NCI-H460 (cell line): ENCODE measurements around the gene USP21. TPM values are rescaled to one million over a fixed set of nuclear protein-coding genes. Genes with fewer than 3 reads are reported as not detected.

Experiments
- DNase-seq: peaks from one replicate; pipeline ENCODE4 v3.0.0-alpha.2; 2016; ENCODE audit warnings: low read depth; ENCODE audit errors: extremely low read depth
- total RNA-seq: library from RNA; depleted of rRNA; stranded (reverse); fragments of >200 nt; shearing (Covaris generic); gene quantifications from 2 replicates; pipeline ENCODE4 v1.2.3, GENCODE V29; 2014

USP21 gene
- total RNA-seq, 1 experiment from 2014 or later: 18.8 TPM

DNA sequence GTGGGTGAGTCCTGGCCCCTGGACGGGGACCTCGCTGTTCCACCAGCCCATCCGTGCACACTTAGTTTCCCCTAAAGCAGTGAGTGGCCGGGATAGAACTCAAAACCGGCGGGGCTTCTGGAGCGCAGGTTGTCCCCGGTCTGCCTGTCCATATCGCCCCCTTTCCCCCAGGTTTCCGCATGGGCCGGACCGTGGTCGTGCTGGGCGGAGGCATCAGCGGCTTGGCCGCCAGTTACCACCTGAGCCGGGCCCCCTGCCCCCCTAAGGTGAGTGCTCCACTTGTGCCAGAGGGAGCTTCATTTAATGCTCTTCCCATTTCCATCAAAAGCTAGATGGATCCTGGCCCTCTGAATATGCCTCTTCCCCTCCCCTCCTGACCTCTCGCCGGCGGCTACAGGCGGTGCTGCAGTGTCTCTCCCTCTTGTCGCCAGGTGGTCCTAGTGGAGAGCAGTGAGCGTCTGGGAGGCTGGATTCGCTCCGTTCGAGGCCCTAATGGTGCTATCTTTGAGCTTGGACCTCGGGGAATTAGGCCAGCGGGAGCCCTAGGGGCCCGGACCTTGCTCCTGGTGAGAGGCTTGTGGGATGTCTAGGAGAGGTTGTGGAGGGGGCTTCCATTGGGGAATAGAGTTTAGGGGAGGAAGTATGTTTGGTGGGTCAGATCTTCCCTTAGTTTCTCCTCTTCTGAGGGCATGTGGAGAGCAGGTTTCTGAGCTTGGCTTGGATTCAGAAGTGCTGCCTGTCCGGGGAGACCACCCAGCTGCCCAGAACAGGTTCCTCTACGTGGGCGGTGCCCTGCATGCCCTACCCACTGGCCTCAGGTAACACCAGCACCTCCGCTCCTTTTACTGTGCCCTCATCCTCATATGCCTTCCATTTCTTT lies 7.6 kb downstream of the USP21 start:
- DNase-seq: no peak

DNA sequence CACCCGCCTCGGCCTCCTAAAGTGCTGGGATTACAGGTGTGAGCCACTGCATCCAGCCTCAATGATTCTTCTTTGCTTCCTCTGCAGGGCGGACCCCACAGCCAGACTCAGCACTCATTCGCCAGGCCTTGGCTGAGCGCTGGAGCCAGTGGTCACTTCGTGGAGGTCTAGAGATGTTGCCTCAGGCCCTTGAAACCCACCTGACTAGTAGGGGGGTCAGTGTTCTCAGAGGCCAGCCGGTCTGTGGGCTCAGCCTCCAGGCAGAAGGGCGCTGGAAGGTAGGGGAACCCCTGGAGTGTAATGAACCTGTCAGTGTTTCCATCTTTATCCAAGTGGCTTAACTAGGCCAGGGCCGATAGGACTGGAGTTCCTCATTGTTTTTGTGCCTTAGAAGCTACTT lies 9.6 kb downstream of the USP21 start:
- DNase-seq: no peak

DNA sequence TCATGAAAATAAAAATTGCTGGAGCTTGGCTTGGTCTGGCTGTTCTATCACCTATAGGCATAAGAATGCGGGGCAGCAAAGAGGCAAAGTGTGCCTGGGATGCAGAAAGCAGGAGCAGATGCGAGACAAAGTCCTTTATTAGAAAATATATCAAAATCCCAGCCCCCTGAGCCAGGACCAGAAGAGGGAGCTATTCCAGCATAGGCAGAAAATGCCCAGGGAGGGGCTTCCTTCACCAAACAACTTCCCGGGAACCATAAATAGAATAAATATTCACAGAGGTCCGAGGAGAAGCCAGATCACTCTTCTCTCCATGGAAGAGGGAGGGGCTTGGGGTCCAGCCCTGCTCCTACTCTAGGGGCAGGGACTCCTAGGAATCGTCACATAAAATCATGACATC lies 11.9 kb downstream of the USP21 start:
- no peak for DNase-seq

DNA sequence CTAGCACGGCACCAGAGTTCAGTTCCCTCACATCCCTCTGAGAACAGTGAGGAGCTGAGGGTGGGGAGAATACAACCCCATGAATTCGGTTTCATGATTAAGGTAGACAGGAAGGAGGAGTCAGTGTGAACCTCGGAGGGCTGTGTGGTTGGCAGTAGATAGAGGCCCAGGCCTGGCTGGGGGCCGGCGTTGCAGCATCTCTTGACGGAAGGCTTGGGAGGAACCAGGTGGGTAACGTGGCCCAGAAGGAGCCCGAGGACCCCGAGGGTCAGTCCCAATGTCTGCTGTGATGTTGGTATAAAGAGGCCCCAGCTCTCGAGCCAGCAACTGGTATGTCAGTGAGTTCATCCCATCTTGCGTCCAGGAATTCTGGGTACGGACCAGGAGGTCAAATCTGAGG lies 12.4 kb downstream of the USP21 start:
- DNase-seq: no peak

DNA sequence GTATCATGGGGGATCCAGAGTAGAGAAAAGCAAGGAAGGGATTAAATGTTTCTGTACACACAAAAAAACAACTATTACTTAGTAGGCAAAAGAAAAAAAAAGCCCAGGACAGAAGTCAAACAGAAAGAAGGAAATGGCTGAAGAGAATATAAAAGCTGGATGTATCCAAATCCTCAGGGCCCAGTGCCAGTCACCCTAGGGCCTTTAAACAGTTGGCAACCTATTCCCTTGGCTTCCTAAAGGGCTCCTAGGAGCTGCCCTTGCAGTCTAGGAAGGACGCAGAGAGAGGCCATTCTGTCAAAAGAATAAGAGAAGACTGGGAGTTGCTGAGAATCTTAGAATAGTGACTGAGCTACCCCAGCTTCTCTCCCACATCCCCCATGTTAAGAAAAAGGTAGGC lies 13.0 kb downstream of the USP21 start:
- DNase-seq: no peak

- DNase-seq: no peak
Measured at GRCh38 chr1:161172776-161173376, 13.6 kb downstream of the USP21 start.

DNA sequence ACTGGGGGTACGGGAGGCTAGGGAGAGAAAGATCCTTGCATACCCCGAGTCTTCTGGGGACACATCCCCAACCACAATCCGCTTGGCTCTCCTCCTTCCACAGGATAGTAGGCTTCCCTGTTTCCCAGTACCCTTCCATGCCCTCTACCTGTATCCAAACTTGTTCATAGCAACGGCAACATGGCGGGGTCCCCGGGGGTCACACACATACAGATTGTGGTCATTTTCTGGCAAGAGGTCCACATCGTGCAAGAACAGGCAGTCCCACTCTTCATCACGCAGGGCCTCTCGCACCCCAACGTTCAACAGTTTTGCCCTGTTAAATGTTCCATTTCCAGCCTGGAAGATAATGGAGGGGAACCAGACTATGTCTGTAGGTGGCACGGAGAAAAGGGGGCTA lies 14.4 kb downstream of the USP21 start:
- no peak for DNase-seq

DNA sequence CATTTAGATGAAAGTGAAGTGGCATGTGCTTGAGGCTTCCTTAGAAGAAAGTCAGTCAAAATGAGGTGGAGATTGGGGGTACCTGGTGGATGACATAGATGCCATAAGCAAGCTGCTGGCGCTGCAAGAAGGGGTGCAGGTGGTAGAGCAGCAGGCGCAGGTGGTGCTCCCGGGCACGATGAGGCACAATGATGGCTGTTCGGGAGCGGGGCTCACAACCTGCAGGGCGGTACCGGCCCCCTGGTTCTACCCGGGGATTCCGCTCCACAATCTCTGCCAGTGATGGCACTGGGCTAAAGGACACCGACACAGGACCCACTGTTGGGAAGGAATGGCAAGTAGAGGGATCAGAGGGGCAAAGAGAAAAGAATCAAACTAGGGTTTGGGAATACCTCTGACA lies 15.6 kb downstream of the USP21 start:
- no peak for DNase-seq

- no peak for DNase-seq
Measured at GRCh38 chr1:161175771-161176453, 16.6 kb downstream of the USP21 start.

DNA sequence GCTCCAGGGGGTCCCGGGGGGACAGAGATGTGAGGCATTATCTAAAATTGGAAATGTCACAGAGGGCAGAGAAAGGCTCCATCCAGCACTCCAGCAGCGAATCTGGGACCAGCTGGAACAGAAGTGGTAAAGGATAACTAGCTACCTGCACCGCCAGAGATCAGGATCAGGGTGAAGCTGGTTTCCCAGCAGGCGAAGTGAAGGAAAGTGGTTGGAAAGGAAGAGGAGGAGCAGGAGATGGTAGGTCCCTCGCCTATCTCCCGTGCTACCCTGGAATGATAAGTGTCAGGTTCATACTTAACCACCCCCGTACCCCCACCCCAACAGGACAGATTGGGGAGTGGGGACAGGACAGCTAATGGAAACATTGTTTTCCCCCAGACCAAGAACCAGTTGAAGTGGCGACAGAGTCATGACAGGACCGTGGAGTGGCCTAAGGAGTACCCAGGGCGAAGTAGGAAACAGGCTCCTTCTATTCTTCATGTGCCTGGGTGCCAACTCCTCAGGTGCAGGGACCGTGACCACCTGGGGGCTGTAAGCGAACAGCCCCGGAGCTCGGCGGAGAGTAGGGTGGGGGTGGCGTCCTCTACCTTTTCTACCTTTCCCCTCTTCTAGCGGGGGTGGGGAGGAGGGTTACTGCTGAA lies 17.3 kb downstream of the USP21 start:
- DNase-seq: no peak

DNA sequence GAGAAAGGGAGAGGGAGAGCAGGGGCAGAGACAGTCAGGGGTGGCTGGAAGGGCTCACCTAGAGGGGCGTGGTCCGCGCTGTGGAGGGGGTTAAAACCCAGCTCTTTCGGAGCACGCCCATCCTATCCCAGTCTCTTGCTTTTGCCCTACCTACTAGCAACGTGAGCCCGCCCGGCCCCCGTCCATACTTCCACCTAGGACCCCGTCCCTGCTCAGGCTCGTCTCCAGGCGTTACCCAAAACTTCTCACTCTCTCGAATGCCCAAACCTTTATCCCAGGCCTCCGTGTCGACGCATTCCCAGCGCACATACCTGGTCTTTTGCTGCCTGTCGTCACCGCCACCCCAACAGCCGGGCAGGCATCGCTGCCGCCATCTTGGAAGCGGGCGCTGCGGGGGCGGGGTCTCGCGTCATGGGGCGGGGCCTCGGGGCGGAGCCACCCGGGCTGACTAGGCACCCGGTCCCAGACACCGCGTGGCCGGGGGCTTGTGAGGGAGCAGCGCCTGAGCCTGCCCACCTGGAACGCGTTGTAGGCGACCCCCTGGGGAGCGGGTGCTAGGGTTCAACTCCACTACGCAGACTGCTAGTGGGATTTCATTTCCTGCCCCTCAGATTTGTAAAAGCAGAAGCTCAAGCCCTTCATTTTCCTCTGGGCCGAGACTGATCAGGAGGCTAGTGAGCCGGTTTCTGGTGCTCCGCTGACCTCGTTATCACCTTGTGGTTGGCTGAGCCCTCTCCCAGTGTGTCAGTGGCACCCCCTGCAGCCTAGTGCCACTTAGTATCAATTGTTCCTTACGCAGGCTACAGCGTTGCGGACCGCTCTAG lies 18.0 kb downstream of the USP21 start, which contains the start of gene B4GALT3:
Gene B4GALT3, minus strand, starts transcription at position 396 of the 824 bp plus-strand sequence. CDS start 1,447 bp downstream, outside the sequence.
- DNase-seq: peak; percentile 80

DNA sequence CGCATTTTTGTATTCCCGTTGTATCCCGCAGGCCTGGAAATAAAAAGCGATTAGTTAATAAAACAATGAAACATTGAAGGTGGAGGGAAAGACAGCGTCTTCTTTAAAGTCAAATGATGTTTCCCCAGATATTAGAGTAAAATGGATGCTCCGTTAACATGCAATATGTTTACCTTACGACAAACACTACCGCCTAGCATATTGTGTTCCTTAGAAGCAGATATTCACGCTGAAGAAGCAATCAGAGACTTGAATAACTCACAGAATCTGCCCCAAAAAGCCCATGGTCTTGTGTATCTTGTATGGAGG lies 18.6 kb downstream of the USP21 start:
- DNase-seq: no peak

DNA sequence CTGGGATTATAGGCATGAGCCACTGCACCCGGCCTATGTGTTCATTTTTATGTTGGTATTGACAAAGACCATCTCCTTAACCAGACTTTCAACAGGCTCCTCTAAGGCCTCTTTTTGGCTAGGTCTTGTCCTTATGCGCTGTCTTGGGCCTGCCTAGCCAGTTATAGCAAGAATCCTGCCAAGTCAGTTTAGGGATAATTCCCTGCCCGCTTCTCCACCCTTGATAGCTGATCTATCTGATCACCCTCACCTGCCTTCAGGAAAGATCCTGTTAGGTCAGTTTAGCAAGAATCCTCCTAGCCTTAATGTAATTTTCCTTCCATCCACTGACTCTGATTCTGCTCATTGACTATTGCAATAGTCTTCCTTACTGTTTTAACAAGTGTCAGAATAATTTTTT lies 20.4 kb downstream of the USP21 start:
- DNase-seq: no peak

GRCh38 chr1:161180639-161181038 lies 21.3 kb downstream of the USP21 start:
- DNase-seq: no peak

- DNase-seq: no peak
Measured at GRCh38 chr1:161182214-161182613, 22.9 kb downstream of the USP21 start.

- DNase-seq: no peak
Measured at GRCh38 chr1:161185282-161185682, 26.0 kb downstream of the USP21 start.

- DNase-seq: no peak
Measured at GRCh38 chr1:161185732-161186311, 26.5 kb downstream of the USP21 start.

- DNase-seq: no peak
Measured at GRCh38 chr1:161187311-161187710, 28.0 kb downstream of the USP21 start.

DNA sequence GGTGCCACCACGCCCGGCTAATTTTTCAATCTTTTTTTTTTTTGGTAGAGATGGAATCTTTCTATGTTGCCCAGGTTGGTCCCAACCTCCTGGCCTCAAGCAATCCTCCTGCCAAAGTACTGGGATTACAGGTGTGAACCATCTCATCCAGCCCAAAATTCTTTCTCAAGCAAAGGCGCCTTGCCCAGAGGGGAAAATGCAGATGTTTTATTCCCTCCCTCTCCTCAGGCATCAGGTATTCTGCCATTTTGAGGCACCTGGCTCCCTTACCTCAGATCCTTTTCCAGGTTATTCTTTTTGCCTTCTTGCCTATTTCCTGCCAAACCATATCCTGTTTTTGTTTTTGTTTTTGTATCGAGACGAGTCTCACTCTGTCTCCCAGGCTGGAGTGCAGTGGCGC lies 29.1 kb downstream of the USP21 start:
- no peak for DNase-seq

DNA sequence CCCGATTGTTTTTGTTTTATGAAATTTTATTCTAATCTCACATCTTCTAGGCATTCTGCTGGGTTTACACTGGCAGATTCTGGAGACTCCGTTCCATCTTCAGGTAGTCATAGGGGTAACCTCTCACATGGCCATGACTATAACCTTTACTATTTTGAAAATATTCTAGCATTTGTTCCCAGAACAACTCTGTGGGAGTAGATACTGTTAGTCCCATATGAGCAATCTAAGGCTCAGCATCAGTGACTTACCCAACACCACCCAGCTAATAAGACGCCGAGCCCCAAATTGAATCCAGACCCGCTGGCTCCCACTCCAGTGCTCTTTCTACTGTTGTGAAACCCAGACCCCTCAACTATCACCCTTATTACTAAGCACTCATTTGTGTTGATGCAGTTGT lies 29.7 kb downstream of the USP21 start:
- no peak for DNase-seq
